Right atrium auricular region (tissue), 2 donors: ENCODE results near the gene ISG20. TPM values are rescaled to one million over a fixed set of nuclear protein-coding genes. Genes with fewer than 3 reads are reported as not detected.

Source experiments
- DNase-seq: peaks from one replicate; pipeline ENCODE4 v3.0.0-alpha.2; 2019; ENCODE audit warnings: low spot score
- H3K27ac ChIP-seq, 2 donors: fragments of 200-600 bp; sonication (generic); 1 replicate in 1 of 2; 2 replicates in 1 of 2; pipeline ENCODE4 v1.5.1; 2016 to 2019
- H3K27me3 ChIP-seq, 2 donors: fragments of 200-600 bp; sonication (generic); one replicate each; pipeline versions ENCODE4 v1.5.1 to v1.6.0; 2017 to 2019
- H3K36me3 ChIP-seq: fragments of 200-600 bp; sonication (generic); one replicate; pipeline ENCODE4 v1.5.1; 2016
- H3K4me1 ChIP-seq, 2 donors: fragments of 200-600 bp; sonication (generic); one replicate each; pipeline versions ENCODE4 v1.5.1 to v1.6.0; 2017 to 2019
- H3K4me3 ChIP-seq, 2 donors: fragments of 200-600 bp; sonication (generic); 1 replicate in 1 of 2; 2 replicates in 1 of 2; pipeline ENCODE4 v1.5.1; 2017 to 2019; ENCODE audit warnings: mild to moderate bottlenecking in 1 of 2, moderate library complexity in 1 of 2
- H3K9me3 ChIP-seq, 2 donors: fragments of 200-600 bp; sonication (generic); one replicate each; pipeline ENCODE4 v1.5.1; 2019
- CTCF ChIP-seq, 2 donors: fragments of 200-600 bp; sonication (generic); IDR thresholded peaks; one replicate each; pipeline ENCODE4 v1.5.1; 2019; ENCODE audit warnings: antibody characterized with exemption in 2 of 2
- total RNA-seq, 2 donors: library from RNA; depleted of rRNA; stranded (reverse); fragments of >200 nt; gene quantifications; one replicate each; pipeline ENCODE4 v1.1.0, GENCODE V29; 2016

Gene ISG20
- total RNA-seq, 2 donors from 2014 or later, result 2.3 to 11.1 TPM

- DNase-seq, result peak; percentile 36
- Histone ChIP-seq H3K4me3 (no peak overlapping the region), H3K9me3 (no peaks in the 10 kb centered on the region), H3K27ac (no peak overlapping the region), H3K4me1 (peaks cover 0 to 23% of the 10 kb centered on the region in 2 donors), H3K27me3 (no peaks in the 10 kb centered on the region), H3K36me3 (no peaks in the 10 kb centered on the region)
- TF ChIP-seq CTCF (IDR thresholded peaks at IDR 0.05), result no peak
Measured at GRCh38 chr15:88651971-88652370, 13.2 kb downstream of the ISG20 start.

GRCh38 chr15:88652456-88653199, 13.8 kb downstream of the ISG20 start:
- Histone ChIP-seq H3K4me1 (peaks cover 0 to 23% of the 10 kb centered on the region in 2 donors), H3K9me3 (no peaks in the 10 kb centered on the region), H3K36me3 (no peaks in the 10 kb centered on the region), H3K4me3 (no peak overlapping the region), H3K27ac (no peak overlapping the region), H3K27me3 (no peaks in the 10 kb centered on the region)
- no peak for DNase-seq
- no peak for TF ChIP-seq CTCF (IDR thresholded peaks at IDR 0.05)

- H3K27me3 ChIP-seq, result no peaks in the 10 kb centered on the region
- no peaks in the 10 kb centered on the region for H3K9me3 ChIP-seq
- H3K4me1 ChIP-seq, result peaks cover 0 to 19% of the 10 kb centered on the region in 2 donors
- H3K36me3 ChIP-seq, result no peaks in the 10 kb centered on the region
- TF ChIP-seq CTCF (IDR thresholded peaks at IDR 0.05), result no peak
- H3K27ac ChIP-seq, result no peak overlapping the region
- H3K4me3 ChIP-seq, result no peak overlapping the region
- peak; percentile 52 for DNase-seq
Measured at GRCh38 chr15:88653200-88654064, 14.6 kb downstream of the ISG20 start.

- no peak overlapping the region for H3K27ac ChIP-seq
- H3K27me3 ChIP-seq, result no peaks in the 10 kb centered on the region
- peak; percentile 52 for DNase-seq
- peaks cover 0 to 7% of the 10 kb centered on the region in 2 donors for H3K4me1 ChIP-seq
- no peak for TF ChIP-seq CTCF (IDR thresholded peaks at IDR 0.05)
- no peaks in the 10 kb centered on the region for H3K36me3 ChIP-seq
- no peak overlapping the region for H3K4me3 ChIP-seq
- H3K9me3 ChIP-seq, result no peaks in the 10 kb centered on the region
Measured at GRCh38 chr15:88654430-88655102, 15.8 kb downstream of the ISG20 start.

GRCh38 chr15:88655103-88655553, 16.3 kb downstream of the ISG20 start:
- no peak overlapping the region for H3K4me3 ChIP-seq
- no peak for TF ChIP-seq CTCF (IDR thresholded peaks at IDR 0.05)
- peaks cover 0 to 2% of the 10 kb centered on the region in 2 donors for H3K4me1 ChIP-seq
- no peaks in the 10 kb centered on the region for H3K27me3 ChIP-seq
- no peaks in the 10 kb centered on the region for H3K9me3 ChIP-seq
- no peaks in the 10 kb centered on the region for H3K36me3 ChIP-seq
- peak; percentile 47 for DNase-seq
- H3K27ac ChIP-seq, result no peak overlapping the region
